Central memory CD4-positive, alpha-beta T cell (primary cell): ENCODE measurements around the gene RCN1.
"Not testable (repeated sequence)": the region's sequence is repeated elsewhere in the genome, so short reads cannot be mapped to it uniquely, and the experiment has no call there.

Experiments
- DNase-seq: peaks from one replicate; pipeline ENCODE4 v3.0.0; 2022
- total RNA-seq, 3 experiments: gene quantifications; one replicate each; lab custom pipeline; 2026; lab: John Stamatoyannopoulos, UW

Gene RCN1
- total RNA-seq, result 5.5 to 21.5 (median 5.6) reads per million in 3 experiments

DNA sequence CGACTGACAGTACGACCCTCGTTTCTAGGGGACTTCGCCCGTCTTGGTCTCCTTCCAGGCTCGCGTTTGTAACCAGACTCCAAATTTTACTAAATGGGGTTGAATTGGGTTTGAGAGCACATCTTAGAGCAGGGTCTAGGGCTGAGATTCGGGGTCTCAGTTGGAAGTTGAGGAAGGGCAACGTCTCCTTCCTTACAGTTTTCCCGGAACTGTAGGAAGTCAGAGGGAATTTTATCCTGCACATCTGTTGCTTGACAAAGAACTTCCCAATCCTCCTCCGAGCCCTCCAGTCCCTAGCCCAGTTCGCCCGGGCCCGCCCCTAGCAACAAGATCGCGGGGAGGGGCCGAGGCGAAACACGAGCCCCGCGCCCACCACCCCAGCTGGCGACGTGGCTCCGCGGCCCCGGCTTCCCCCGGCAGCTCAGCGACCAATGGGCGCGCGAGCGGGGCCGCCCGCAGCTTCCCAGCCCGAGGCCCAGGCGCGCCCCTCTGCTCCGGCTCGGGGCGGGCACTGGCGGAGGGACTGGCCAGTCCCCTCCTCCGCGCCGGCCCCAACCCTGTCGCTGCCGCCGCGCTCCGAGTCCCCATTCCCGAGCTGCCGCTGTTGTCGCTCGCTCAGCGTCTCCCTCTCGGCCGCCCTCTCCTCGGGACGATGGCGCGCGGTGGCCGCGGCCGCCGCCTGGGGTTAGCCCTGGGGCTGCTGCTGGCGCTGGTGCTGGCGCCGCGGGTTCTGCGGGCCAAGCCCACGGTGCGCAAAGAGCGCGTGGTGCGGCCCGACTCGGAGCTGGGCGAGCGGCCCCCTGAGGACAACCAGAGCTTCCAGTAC, at the start of gene RCN1:
Gene RCN1, plus strand, starts transcription at position 530 of the 826 bp plus-strand sequence. Its CDS starts 123 bp downstream, at position 653.
- DNase-seq, result no peak

DNA sequence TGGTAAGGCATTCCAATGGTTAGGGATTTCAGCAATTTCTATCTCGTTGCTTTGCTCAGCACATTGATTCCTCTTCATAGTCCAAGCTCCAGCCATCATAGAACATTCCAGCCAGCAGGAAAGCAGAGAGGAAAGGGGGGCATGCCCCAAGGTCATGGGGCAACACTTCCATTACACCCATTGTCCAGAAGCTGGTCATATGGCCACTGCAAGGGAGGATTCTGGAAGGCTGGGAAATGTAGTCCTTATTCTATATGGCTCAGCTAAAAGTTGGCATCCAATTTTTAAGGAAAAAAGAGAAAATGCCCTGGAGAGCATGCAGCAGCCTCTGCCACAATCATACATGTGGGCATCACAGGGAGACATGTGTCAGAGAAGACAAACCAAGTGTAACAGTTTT, 47.1 kb upstream of the RCN1 start:
- no peak for DNase-seq

DNA sequence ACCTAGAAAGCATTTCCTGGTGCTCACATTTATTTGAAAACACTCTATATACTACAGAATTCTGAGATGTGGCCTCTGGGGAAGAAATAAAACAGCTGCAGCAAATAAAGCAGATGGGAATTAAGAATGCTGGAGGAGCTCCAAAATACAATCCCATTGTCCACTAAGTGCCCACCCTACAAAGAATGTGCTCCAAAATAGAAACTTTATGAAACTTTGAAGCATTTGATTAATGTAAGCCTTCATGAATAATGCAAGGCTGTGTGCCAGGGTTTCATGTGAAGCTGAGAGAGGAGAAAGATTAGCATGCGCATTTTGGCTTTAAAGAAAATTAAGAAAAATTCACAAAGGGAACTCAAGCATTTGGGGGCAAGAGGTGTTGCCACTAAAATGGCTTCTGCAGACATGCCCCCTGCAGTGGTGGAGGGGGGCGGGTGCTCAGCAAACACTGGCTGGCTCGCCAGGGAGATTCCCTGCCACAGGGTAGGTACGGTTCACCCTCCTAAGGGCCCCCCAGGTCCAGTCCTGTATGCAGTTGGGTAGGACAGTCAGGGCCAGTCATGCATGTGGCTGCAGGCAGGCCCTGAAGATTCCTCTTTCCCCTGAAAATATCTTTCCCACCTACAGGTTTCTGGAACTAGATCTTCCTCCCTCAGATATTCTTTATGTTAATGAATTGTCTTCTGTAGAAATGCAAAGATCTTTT, 46.6 kb upstream of the RCN1 start:
- DNase-seq, result no peak

DNA sequence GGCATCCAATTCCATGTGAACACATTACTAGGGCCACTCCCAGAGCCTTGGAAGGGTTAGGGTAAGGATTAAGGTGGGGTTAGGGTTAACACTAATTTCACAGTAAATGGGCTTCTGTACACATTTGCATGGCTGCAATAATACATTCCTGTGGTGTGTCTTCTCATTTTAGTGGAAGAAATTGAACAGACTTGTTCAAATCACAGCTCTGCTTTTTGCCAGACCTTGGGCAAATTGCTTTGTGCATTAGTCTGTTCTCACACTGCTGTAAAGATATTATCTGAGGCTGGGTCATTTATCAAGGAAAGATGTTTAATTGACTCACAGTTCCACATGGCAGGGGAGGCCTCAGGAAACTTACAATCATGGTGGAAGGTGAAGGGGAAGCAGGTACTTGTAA, 45.4 kb upstream of the RCN1 start:
- DNase-seq, result no peak

GRCh38 chr11:32050264-32050663, 40.6 kb upstream of the RCN1 start:
- no peak for DNase-seq

DNA sequence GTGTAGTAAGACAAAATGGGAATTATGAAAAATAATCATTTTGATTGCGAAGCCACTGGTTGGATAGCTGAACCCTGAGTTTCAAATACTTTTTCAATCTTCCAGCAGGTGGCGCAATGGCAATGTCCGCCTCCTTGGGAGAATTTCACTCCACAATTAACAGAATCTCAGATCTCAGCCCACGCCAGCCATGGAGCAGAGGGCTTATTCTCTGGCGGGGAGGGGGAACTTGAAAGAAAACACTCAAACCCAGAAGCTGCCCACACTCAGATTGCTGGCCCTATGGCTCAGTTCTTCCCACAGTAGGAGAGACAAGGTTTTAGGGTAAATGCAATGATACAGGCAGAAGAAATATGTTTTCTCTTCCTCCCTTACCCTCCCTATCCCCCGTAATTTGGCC, 38.7 kb upstream of the RCN1 start:
- peak; percentile 9 for DNase-seq

- DNase-seq, result no peak
Measured at GRCh38 chr11:32053151-32053888, 37.6 kb upstream of the RCN1 start.

GRCh38 chr11:32055861-32056260, 35.0 kb upstream of the RCN1 start:
- DNase-seq, result no peak

DNA sequence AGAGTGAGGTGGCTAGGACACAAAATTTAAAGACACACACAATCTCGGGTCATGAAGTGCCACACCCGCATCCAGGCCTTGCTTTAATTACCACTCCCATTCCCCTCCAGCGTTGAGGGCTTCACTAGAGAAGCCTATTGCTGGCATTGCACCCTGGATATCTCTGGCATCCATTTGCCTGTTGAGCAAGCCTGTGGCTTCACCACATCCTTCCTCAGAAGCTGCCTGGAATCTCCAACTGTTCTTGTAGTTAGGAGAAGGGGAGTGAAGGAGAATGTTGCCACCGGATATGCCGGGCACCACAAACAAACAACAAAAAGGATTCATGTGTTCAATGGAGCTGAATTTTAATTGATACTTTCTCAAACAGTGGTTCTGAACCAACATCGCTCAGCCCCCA, 34.4 kb upstream of the RCN1 start:
- DNase-seq, result no peak

- no peak for DNase-seq
Measured at GRCh38 chr11:32059686-32060462, 31.0 kb upstream of the RCN1 start.

- DNase-seq, result no peak
Measured at GRCh38 chr11:32062540-32062939, 28.3 kb upstream of the RCN1 start.

- not testable (repeated sequence) for DNase-seq
Measured at GRCh38 chr11:32063031-32063430, 27.8 kb upstream of the RCN1 start.

- no peak for DNase-seq
Measured at GRCh38 chr11:32065865-32066629, 24.8 kb upstream of the RCN1 start.

- no peak for DNase-seq
Measured at GRCh38 chr11:32068134-32068870, 22.6 kb upstream of the RCN1 start.

DNA sequence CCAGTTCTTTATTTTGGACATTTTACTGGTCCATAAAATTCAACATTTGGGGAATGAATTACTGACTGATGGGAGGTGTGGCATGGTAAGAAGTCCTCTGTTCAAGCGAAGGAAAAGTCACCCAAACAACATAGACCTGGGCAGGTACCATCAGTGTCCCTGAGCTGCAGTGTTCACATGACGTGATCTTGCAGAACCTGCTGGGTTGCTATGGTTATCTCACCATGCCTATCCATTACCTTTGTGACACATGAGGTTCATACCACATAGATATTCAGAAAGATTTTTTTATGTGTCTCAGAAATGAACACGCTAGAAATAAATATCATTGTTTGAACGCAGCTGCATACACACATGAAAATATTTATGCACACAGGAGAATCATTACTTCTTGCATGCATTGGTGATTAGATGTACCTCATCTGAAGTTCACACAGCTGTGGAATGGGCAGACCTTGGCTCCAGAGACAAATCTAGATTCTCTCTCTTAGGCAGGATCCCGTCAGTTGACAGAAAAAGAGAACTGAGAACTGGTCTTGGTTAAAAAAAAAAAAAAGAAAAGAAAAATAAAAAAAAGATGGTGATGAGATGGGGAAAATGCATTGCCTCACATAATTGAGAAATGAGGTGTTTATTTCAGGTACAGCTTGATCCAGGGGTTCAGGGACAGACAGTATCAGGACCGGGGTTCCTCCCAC, 21.4 kb upstream of the RCN1 start:
- DNase-seq, result no peak

- DNase-seq, result no peak
Measured at GRCh38 chr11:32070692-32071091, 20.2 kb upstream of the RCN1 start.

DNA sequence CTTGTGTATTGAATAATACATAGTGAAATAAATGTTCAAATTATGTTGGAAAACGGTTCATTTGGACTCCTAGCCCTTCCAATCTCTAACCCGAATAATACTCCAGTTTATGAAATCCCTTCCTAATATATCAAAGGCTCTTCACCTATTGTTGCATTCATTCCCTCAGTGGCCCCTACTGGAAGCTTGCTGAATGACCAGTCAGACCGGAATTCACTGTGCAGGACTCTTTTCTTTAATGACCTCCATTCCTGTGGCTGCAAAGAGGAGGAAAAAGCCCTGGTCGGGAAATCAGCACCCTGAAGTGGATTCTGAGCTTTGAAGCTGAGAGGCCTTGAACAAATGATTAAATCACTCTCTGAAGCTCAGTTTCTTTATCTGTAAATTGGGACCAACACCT, 19.1 kb upstream of the RCN1 start:
- no peak for DNase-seq

GRCh38 chr11:32072872-32073643, 17.8 kb upstream of the RCN1 start:
- DNase-seq, result no peak

DNA sequence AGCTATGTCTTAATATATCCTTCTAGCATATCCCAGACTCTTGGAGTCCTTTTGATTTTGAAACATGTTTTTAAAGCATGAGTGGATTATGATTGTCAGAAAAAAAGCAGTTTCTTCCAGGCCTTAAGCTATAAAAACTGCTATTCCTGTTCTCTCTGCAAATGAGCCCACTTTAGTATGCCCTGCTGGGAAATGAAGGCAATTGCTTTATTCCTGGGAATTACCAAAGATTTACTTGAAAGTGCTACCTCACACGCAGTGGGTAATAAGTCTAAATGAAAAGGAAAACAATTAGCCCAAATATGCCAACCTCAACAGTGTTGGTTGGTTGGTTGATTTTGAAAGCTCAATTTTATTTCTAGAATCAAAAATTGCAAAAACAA, 17.2 kb upstream of the RCN1 start:
- no peak for DNase-seq

DNA sequence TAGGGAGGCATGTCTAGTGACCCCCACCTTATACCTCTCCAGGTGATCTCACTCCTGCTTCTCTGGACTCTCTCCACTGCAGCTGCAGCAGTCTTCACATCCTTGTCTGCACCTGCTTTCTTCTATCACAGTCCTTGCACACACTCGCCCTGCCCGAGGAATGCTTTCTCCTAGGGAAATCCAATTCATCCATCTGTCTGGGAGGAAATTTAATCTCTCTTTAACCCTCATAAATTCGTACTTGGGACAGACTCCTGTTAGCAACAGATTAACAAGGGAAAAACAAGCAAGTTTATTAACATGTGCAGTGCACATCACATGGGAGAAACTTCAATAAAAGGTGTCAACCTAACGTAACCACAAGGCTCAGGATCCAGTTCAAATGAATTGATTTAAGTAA, 11.3 kb upstream of the RCN1 start:
- no peak for DNase-seq
